Measurements from ENCODE around the gene SLC9A8. TPM values are rescaled to one million over a fixed set of nuclear protein-coding genes. Genes with fewer than 3 reads are reported as not detected.

SLC9A8 gene
- total RNA-seq, 1 experiment from 2014 or later = 21.5 TPM

DNA sequence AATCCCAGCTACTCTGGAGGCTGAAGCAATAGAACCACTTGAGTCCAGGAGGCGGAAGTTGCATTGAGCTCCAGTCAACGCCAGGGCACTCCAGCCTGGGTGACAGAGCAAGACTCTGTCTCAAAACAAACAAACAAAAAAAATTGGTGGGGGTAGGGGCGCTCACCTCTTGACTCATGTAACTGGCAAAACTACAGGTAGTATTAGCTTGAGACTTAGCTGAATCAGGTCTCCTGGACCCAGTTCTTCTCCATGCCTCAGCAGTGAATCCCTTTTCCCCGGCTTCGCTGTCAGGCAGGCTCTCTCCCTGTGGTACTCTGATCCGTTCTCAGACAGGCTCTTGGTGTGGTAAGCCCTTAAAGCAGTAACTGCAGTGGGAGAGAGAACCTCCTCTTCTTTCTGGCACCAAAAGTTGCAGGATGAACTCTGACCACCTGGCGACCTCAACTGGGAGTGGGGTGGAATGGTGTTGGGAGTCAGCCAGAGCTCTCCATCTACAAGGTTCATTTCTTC, 12.9 kb downstream of the SLC9A8 start:
- H3K4me1 ChIP-seq (ENCODE audit: low read length) = no peaks in the 10 kb centered on the region
- H3K4me2 ChIP-seq (ENCODE audit: low read depth, low read length, poor library complexity, severe bottlenecking) = no peak overlapping the region
- H3K4me3 ChIP-seq (ENCODE audit: low read length) = no peak overlapping the region
- H3K9me2 ChIP-seq (replicated peaks; ENCODE audit: insufficient read depth, low read length) = no peaks in the 10 kb centered on the region
- H2AFZ ChIP-seq (ENCODE audit: low read length) = no peak overlapping the region
- H3K9ac ChIP-seq (ENCODE audit: low read length) = no peak overlapping the region
- peaks cover 17% of the 10 kb centered on the region; the same call in 1 of the 2 replicates for H3K36me3 ChIP-seq (ENCODE audit: insufficient read depth, low read length)
- no peak for DNase-seq
- no peaks in the 10 kb centered on the region for H3K9me3 ChIP-seq (ENCODE audit: low read length)
- peaks cover 9% of the 10 kb centered on the region for H3K79me2 ChIP-seq (ENCODE audit: low read length)
- H4K20me1 ChIP-seq (ENCODE audit: insufficient read depth, low read depth, low read length) = no peaks in the 10 kb centered on the region
- no peak overlapping the region for H3K27ac ChIP-seq (ENCODE audit: low read length)
- H3K27me3 ChIP-seq (ENCODE audit: low read length) = no peaks in the 10 kb centered on the region

DNA sequence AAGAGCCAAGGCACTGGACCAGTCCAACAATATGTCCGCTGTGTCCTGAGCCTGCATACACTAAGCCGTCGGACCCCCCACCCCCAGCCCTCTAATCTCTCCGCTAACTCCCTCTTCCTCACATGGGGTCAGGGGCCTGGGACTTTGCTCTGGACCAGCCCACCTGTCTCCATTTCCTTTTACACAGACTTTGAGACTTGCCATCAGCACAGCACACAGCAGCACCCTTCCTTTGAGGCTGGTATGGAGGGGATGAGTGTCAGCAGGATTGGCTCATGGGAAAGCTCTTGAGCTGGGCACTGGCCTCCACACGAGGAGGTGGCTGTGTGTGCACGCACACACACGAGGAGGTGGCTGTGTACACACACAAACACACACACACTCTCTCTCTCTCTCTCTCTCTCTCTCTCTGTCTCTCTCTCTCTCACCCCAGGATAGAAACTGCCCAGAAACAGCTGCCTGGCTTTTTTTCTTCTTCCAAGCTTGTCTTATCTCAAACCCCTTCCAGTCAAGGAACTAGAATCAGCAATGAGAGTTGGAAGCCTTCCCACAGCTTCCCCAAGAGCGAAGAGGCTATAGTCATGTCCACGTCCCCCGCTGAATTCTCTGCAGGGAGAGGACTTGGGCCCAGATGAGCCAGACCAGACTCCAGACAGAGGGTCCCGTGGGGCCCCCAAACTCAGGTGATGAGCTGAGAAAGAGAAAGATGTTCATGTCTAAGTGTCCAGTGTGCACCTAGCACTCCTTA, 18.6 kb downstream of the SLC9A8 start:
- DNase-seq = no peak
- Histone ChIP-seq H3K9me2 (replicated peaks; ENCODE audit: insufficient read depth, low read length) (no peaks in the 10 kb centered on the region), H3K27me3 (ENCODE audit: low read length) (no peaks in the 10 kb centered on the region), H3K9ac (ENCODE audit: low read length) (no peak overlapping the region), H2AFZ (ENCODE audit: low read length) (no peak overlapping the region), H3K27ac (ENCODE audit: low read length) (no peak overlapping the region), H4K20me1 (ENCODE audit: insufficient read depth, low read depth, low read length) (no peaks in the 10 kb centered on the region), H3K4me3 (ENCODE audit: low read length) (no peak overlapping the region), H3K36me3 (ENCODE audit: insufficient read depth, low read length) (peaks cover 9% of the 10 kb centered on the region), H3K9me3 (ENCODE audit: low read length) (no peaks in the 10 kb centered on the region), H3K4me1 (ENCODE audit: low read length) (0 out of 2 replicates have a peak, but pooled peaks cover 3% of the 10 kb centered on the region), H3K79me2 (ENCODE audit: low read length) (0 out of 2 replicates have a peak, but pooled peaks cover 3% of the 10 kb centered on the region), H3K4me2 (ENCODE audit: low read depth, low read length, poor library complexity, severe bottlenecking) (no peak overlapping the region)

DNA sequence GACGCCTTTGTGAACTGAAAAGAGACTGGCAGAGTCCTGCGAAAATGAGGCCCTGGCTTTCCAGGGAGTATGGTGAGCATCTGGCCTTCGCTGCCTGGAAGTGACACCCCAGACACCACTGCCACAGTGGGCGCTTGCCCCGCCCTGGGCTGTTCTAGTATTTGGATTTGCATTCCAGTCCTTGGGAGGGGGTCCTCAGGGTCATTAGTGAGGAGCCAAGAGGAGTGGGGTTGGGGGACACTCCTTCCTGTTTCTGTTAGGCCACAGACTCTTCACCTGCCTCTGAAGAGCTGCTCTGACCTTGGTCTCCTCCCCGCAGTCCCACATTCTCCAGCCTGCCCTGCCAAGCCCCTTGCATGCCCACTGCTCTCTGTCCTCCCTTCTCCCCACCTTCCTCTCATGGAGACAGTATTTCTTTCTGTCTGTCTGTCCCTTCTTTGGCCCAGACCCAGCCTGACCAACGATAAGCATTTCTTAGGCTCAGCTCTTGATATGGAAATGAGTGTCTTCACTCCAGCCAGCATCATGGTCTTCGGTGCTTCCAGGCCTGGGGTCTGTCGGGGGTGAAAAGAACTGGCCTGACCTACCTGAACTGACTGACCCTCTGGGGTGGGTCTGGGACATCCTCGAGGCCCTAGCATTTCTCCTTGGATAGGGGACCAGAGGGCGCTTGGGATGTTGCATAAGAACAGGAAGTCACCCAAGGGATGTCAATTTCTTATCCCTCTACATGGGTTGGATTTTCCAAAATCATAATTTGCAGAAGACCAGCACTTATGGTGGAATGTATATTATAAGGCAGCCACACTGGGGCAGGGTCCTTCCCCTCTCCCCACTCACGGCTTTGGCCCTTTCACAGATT, 19.4 kb downstream of the SLC9A8 start:
- no peak overlapping the region for H2AFZ ChIP-seq (ENCODE audit: low read length)
- DNase-seq = no peak
- H3K27ac ChIP-seq (ENCODE audit: low read length) = no peak overlapping the region
- H3K27me3 ChIP-seq (ENCODE audit: low read length) = no peaks in the 10 kb centered on the region
- H3K4me1 ChIP-seq (ENCODE audit: low read length) = 0 out of 2 replicates have a peak, but pooled peaks cover 3% of the 10 kb centered on the region
- H3K36me3 ChIP-seq (ENCODE audit: insufficient read depth, low read length) = peaks cover 9% of the 10 kb centered on the region
- H3K79me2 ChIP-seq (ENCODE audit: low read length) = 0 out of 2 replicates have a peak, but pooled peaks cover 3% of the 10 kb centered on the region
- H3K9ac ChIP-seq (ENCODE audit: low read length) = no peak overlapping the region
- H3K4me3 ChIP-seq (ENCODE audit: low read length) = no peak overlapping the region
- H3K4me2 ChIP-seq (ENCODE audit: low read depth, low read length, poor library complexity, severe bottlenecking) = no peak overlapping the region
- H4K20me1 ChIP-seq (ENCODE audit: insufficient read depth, low read depth, low read length) = no peaks in the 10 kb centered on the region
- no peaks in the 10 kb centered on the region for H3K9me2 ChIP-seq (replicated peaks; ENCODE audit: insufficient read depth, low read length)
- no peaks in the 10 kb centered on the region for H3K9me3 ChIP-seq (ENCODE audit: low read length)

DNA sequence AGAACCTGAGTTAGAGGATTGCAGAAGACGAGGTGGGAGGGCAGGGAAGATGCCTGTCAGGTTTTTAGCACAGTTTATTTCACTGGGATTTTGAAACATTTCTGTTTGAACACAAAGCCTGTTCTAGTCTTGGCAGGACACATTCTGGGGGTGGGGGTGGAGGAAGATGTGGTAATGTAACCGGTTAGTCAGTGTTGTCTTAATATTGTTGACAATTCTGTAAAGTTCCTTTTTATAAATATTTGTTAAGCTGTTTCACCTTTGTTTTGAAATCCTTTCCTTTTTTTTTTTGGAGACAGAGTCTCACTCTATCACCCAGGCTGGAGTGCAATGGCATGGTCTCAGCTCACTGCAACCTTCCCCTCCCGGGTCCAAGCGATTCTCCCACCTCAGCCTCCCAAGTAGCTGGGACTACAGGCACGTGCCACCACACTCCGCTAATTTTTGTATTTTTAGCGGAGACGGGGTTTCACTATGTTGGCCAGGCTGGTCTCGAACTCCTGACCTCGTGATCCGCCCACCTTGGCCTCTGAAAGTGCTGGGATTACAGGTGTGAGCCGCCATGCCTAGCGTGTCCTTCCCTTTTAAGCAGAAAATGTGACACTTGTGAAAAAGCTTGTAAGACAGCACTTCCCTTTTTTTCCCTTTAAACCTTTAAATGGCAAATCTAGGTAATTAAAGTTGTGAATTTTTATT, 20.2 kb downstream of the SLC9A8 start:
- no peak for DNase-seq
- H3K27me3 ChIP-seq (ENCODE audit: low read length) = no peaks in the 10 kb centered on the region
- H4K20me1 ChIP-seq (ENCODE audit: insufficient read depth, low read depth, low read length) = no peaks in the 10 kb centered on the region
- H3K36me3 ChIP-seq (ENCODE audit: insufficient read depth, low read length) = peaks cover 9% of the 10 kb centered on the region
- H3K4me1 ChIP-seq (ENCODE audit: low read length) = 0 out of 2 replicates have a peak, but pooled peaks cover 3% of the 10 kb centered on the region
- H3K4me3 ChIP-seq (ENCODE audit: low read length) = no peak overlapping the region
- H3K27ac ChIP-seq (ENCODE audit: low read length) = no peak overlapping the region
- no peaks in the 10 kb centered on the region for H3K9me3 ChIP-seq (ENCODE audit: low read length)
- no peak overlapping the region for H3K4me2 ChIP-seq (ENCODE audit: low read depth, low read length, poor library complexity, severe bottlenecking)
- no peaks in the 10 kb centered on the region for H3K9me2 ChIP-seq (replicated peaks; ENCODE audit: insufficient read depth, low read length)
- H3K79me2 ChIP-seq (ENCODE audit: low read length) = 0 out of 2 replicates have a peak, but pooled peaks cover 3% of the 10 kb centered on the region
- no peak overlapping the region for H2AFZ ChIP-seq (ENCODE audit: low read length)
- no peak overlapping the region for H3K9ac ChIP-seq (ENCODE audit: low read length)

DNA sequence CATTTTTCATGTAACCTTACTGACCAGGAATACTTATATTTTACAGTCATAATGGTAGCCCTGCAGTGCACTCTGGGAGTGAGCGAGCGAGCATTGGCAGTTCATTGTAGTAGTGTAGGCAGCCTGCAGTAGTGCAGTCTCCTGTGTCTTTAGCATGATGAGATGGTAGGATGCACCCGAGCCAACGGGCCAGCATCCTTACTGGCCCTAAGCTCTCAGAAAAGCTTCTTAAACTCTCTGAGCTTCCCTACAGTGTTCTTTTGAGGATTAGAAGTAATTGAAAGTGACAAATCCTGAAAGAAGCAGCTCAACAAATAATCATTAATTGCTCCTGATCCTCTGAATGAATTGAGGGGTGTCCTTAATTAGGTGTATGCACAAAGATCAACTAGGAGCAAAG, 20.9 kb downstream of the SLC9A8 start:
- H3K4me1 ChIP-seq (ENCODE audit: low read length) = 0 out of 2 replicates have a peak, but pooled peaks cover 3% of the 10 kb centered on the region
- H3K9me2 ChIP-seq (replicated peaks; ENCODE audit: insufficient read depth, low read length) = no peaks in the 10 kb centered on the region
- H3K27ac ChIP-seq (ENCODE audit: low read length) = no peak overlapping the region

DNA sequence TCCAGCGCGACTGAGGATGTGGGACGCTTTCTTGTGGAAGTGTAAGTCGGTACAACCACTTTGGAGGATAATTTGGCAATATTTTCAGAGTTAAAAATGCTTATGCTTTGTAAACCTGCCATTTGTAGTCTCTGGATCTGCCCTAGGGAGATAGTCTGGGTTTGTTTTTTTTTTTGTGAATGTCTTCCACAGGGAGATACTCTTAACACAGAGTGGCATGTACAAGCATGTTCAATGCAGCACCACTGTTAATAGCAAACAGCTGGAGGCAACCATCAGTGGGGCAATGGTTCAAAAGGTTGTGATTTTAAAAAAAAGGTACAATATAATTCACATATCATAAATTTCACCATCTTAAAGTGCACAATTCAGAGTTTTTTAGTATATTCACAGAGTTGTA, 22.4 kb downstream of the SLC9A8 start:
- no peaks in the 10 kb centered on the region for H3K9me3 ChIP-seq (ENCODE audit: low read length)
- H3K79me2 ChIP-seq (ENCODE audit: low read length) = 0 out of 2 replicates have a peak, but pooled peaks cover 3% of the 10 kb centered on the region
- H3K27ac ChIP-seq (ENCODE audit: low read length) = no peak overlapping the region
- H3K36me3 ChIP-seq (ENCODE audit: insufficient read depth, low read length) = peaks cover 9% of the 10 kb centered on the region
- H2AFZ ChIP-seq (ENCODE audit: low read length) = no peak overlapping the region
- no peak overlapping the region for H3K4me2 ChIP-seq (ENCODE audit: low read depth, low read length, poor library complexity, severe bottlenecking)
- no peak overlapping the region for H3K4me3 ChIP-seq (ENCODE audit: low read length)
- DNase-seq = no peak
- H3K4me1 ChIP-seq (ENCODE audit: low read length) = 0 out of 2 replicates have a peak, but pooled peaks cover 3% of the 10 kb centered on the region
- no peaks in the 10 kb centered on the region for H4K20me1 ChIP-seq (ENCODE audit: insufficient read depth, low read depth, low read length)
- no peaks in the 10 kb centered on the region for H3K9me2 ChIP-seq (replicated peaks; ENCODE audit: insufficient read depth, low read length)
- no peak overlapping the region for H3K9ac ChIP-seq (ENCODE audit: low read length)
- no peaks in the 10 kb centered on the region for H3K27me3 ChIP-seq (ENCODE audit: low read length)

More for the DNA sequence above, 20.9 kb downstream of the SLC9A8 start:
- H3K9me3 ChIP-seq (ENCODE audit: low read length) = no peaks in the 10 kb centered on the region
- peaks cover 9% of the 10 kb centered on the region for H3K36me3 ChIP-seq (ENCODE audit: insufficient read depth, low read length)
- H3K79me2 ChIP-seq (ENCODE audit: low read length) = 0 out of 2 replicates have a peak, but pooled peaks cover 3% of the 10 kb centered on the region
- no peaks in the 10 kb centered on the region for H3K27me3 ChIP-seq (ENCODE audit: low read length)
- no peak overlapping the region for H3K4me3 ChIP-seq (ENCODE audit: low read length)
- H3K9ac ChIP-seq (ENCODE audit: low read length) = no peak overlapping the region
- peak; percentile 50 for DNase-seq
- no peak overlapping the region for H3K4me2 ChIP-seq (ENCODE audit: low read depth, low read length, poor library complexity, severe bottlenecking)
- no peak overlapping the region for H2AFZ ChIP-seq (ENCODE audit: low read length)
- H4K20me1 ChIP-seq (ENCODE audit: insufficient read depth, low read depth, low read length) = no peaks in the 10 kb centered on the region

DNA sequence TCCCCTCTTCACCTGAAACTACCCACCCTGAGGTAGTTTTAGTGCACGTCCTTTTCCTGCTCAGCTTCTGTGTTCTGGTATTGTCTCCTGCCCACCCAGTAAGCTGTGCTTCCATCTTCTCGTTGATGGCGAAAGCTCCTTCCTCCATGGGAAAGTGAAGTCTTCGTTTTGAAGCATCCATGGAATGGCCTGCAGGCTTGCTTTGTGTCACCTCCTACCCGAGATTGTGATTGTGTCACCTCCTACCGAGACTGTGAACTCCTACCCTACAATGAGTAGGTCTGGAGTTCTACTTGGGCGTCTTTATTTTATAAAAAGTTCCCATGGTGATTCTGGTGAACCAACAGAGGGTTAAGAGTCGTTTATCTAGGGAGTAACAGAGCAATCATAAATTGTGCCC, 25.9 kb downstream of the SLC9A8 start:
- no peak overlapping the region for H2AFZ ChIP-seq (ENCODE audit: low read length)
- 0 out of 2 replicates have a peak, but pooled peaks cover 3% of the 10 kb centered on the region for H3K79me2 ChIP-seq (ENCODE audit: low read length)
- no peaks in the 10 kb centered on the region for H3K27me3 ChIP-seq (ENCODE audit: low read length)
- DNase-seq = no peak
- no peak overlapping the region for H3K4me3 ChIP-seq (ENCODE audit: low read length)
- peaks cover 9% of the 10 kb centered on the region for H3K36me3 ChIP-seq (ENCODE audit: insufficient read depth, low read length)
- no peaks in the 10 kb centered on the region for H4K20me1 ChIP-seq (ENCODE audit: insufficient read depth, low read depth, low read length)
- H3K9ac ChIP-seq (ENCODE audit: low read length) = no peak overlapping the region
- no peaks in the 10 kb centered on the region for H3K9me2 ChIP-seq (replicated peaks; ENCODE audit: insufficient read depth, low read length)
- no peaks in the 10 kb centered on the region for H3K9me3 ChIP-seq (ENCODE audit: low read length)
- no peak overlapping the region for H3K4me2 ChIP-seq (ENCODE audit: low read depth, low read length, poor library complexity, severe bottlenecking)
- no peaks in the 10 kb centered on the region for H3K4me1 ChIP-seq (ENCODE audit: low read length)
- no peak overlapping the region for H3K27ac ChIP-seq (ENCODE audit: low read length)

All from Karpas-422 (cell line).